Glutamatergic neuron (in vitro differentiated cells): ENCODE measurements around the gene LRRC7. TPM values are rescaled to one million over a fixed set of nuclear protein-coding genes. Genes with fewer than 3 reads are reported as not detected.

Experiments
- DNase-seq: peaks from one replicate; pipeline ENCODE4 v3.0.0; 2022
- H3K27ac Mint-ChIP-seq: one replicate; pipeline ENCODE4 v1.8.0; 2020; ENCODE audit warnings: mild to moderate bottlenecking, mixed read lengths, inconsistent platforms; ENCODE audit not compliant: unreplicated experiment
- H3K27me3 Mint-ChIP-seq: one replicate; pipeline ENCODE4 v1.8.0; 2020; ENCODE audit warnings: mild to moderate bottlenecking, moderate library complexity, mixed read lengths, inconsistent platforms; ENCODE audit not compliant: unreplicated experiment
- H3K36me3 Mint-ChIP-seq: one replicate; pipeline ENCODE4 v1.8.0; 2020; ENCODE audit warnings: mild to moderate bottlenecking, mixed read lengths, inconsistent platforms; ENCODE audit not compliant: unreplicated experiment
- H3K4me1 Mint-ChIP-seq: one replicate; pipeline ENCODE4 v1.8.0; 2020; ENCODE audit warnings: mild to moderate bottlenecking, low read depth, mixed read lengths, inconsistent platforms; ENCODE audit not compliant: unreplicated experiment
- H3K4me3 Mint-ChIP-seq: one replicate; pipeline ENCODE4 v1.8.0; 2020; ENCODE audit warnings: mild to moderate bottlenecking, mixed read lengths, inconsistent platforms; ENCODE audit not compliant: unreplicated experiment
- H3K9me3 Mint-ChIP-seq: one replicate; pipeline ENCODE4 v1.8.0; 2020; ENCODE audit warnings: mild to moderate bottlenecking, moderate library complexity, mixed read lengths, inconsistent platforms; ENCODE audit not compliant: unreplicated experiment
- total RNA-seq: library from RNA; stranded (reverse); fragmentation: NEBNext Ultra II Directional; extraction: Animal tissue kit (Norgen Biotek cat#: 25700); gene quantifications from one replicate; pipeline ENCODE4 v1.2.1, GENCODE V29; 2021; ENCODE audit not compliant: unreplicated experiment
- TF ChIP-seq, protein P1 (sequence below): fragments of 200-600 bp; sonication (generic); IDR thresholded peaks from one replicate; pipeline ENCODE4 v1.5.0; 2021; ENCODE audit not compliant: partially characterized antibody, unreplicated experiment

Gene LRRC7
- total RNA-seq, 1 donor from 2014 or later = 19.1 TPM

DNA sequence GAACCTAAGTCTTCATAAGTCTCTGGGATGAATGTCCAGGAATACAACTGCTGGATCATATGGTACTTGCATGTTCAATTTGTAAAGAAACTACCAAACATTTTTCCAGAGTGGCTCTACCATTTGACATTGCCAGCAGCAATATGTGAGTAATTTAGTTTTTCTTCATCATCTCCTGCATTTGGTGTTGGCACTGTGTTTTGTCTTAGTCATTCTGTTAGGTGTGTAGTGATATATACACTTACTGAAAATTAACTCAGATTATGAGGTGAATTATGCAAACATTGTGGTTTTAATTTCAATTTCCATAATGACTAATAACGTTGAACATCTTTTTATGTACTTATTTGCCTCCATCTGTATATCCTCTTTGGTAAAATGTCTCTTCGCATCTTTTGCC is 499.0 kb downstream of the LRRC7 start:
- no peaks in the 10 kb centered on the region for H3K4me1 Mint-ChIP-seq
- H3K27me3 Mint-ChIP-seq = no peaks in the 10 kb centered on the region
- no peaks in the 10 kb centered on the region for H3K9me3 Mint-ChIP-seq
- no peak for DNase-seq
- TF ChIP-seq, protein P1, sequence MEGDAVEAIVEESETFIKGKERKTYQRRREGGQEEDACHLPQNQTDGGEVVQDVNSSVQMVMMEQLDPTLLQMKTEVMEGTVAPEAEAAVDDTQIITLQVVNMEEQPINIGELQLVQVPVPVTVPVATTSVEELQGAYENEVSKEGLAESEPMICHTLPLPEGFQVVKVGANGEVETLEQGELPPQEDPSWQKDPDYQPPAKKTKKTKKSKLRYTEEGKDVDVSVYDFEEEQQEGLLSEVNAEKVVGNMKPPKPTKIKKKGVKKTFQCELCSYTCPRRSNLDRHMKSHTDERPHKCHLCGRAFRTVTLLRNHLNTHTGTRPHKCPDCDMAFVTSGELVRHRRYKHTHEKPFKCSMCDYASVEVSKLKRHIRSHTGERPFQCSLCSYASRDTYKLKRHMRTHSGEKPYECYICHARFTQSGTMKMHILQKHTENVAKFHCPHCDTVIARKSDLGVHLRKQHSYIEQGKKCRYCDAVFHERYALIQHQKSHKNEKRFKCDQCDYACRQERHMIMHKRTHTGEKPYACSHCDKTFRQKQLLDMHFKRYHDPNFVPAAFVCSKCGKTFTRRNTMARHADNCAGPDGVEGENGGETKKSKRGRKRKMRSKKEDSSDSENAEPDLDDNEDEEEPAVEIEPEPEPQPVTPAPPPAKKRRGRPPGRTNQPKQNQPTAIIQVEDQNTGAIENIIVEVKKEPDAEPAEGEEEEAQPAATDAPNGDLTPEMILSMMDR = no peak
- no peaks in the 10 kb centered on the region for H3K36me3 Mint-ChIP-seq
- H3K4me3 Mint-ChIP-seq = no peak overlapping the region
- no peak overlapping the region for H3K27ac Mint-ChIP-seq

DNA sequence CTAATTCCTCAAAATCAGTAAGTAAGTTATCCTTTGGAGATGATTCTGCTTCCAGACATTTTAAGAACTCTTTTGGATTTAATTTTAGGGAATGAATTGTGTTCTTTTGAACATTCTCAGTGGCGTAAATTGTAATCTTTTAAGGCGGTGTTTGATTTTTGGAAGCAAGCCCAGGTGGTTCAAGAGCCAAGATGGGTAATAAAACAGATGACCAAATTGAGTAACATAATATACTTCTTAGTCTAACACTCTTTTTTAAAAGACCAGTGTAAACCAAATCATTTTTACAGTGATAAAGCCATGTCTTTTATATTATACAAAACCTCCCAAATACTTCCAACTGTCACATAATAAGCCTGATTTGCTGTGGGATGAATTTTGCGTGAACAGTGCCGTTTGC is 503.9 kb downstream of the LRRC7 start:
- TF ChIP-seq, protein P1 = no peak
- H3K4me1 Mint-ChIP-seq = peaks cover 3% of the 10 kb centered on the region
- no peaks in the 10 kb centered on the region for H3K9me3 Mint-ChIP-seq
- H3K36me3 Mint-ChIP-seq = no peaks in the 10 kb centered on the region
- no peak overlapping the region for H3K4me3 Mint-ChIP-seq
- no peaks in the 10 kb centered on the region for H3K27me3 Mint-ChIP-seq
- no peak for DNase-seq
- no peak overlapping the region for H3K27ac Mint-ChIP-seq

DNA sequence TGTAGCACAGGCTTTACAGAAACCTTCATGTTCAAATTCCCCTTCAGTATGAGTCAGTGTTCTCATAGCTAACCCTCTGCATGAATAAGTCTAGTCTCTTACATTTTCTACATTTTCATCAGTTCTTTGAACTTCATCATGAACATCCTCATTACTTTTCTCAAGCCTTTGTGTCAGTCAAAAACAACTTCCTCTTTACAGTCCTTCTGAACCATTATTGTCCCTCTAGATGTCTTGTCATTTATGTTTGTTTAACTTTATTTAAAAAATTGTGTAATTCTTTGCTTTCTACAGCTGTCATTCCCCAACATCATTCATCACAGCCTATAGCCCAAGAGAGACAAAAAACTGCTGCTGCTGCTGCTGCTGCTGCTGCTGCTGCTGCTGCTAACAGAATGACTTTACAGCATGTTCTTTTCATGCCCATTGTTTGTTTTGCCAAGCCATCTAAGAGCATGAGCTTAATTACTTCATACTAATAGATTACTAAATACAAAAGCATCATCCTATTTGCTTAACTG is 504.6 kb downstream of the LRRC7 start:
- H3K27ac Mint-ChIP-seq = no peak overlapping the region
- H3K4me3 Mint-ChIP-seq = no peak overlapping the region
- TF ChIP-seq, protein P1 = no peak
- H3K4me1 Mint-ChIP-seq = peaks cover 3% of the 10 kb centered on the region
- H3K27me3 Mint-ChIP-seq = no peaks in the 10 kb centered on the region
- H3K36me3 Mint-ChIP-seq = no peaks in the 10 kb centered on the region
- no peaks in the 10 kb centered on the region for H3K9me3 Mint-ChIP-seq
- no peak for DNase-seq

DNA sequence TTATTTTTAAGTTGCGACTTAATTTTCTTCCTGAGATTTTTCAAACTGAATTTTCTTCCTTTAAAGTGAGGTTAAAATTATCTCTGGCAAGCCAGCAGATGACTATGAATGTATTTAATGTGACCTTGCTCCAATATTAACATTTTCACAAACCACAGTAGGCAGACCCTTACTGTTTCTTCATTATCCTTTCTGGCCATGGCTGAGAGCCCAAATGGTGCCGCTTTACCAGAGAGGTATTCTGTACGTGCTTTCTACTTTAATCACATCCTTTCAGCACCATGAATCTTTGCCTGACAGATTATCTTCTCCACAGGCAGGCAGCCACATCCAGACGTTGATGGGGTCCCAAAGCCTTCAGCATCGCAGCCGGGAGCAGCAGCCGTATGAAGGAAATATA is 508.0 kb downstream of the LRRC7 start:
- Mint-ChIP-seq H3K4me1 (peaks cover 3% of the 10 kb centered on the region), H3K27ac (no peak overlapping the region), H3K27me3 (no peaks in the 10 kb centered on the region), H3K36me3 (no peaks in the 10 kb centered on the region), H3K4me3 (no peak overlapping the region), H3K9me3 (no peaks in the 10 kb centered on the region)
- no peak for DNase-seq
- TF ChIP-seq, protein P1 = no peak

DNA sequence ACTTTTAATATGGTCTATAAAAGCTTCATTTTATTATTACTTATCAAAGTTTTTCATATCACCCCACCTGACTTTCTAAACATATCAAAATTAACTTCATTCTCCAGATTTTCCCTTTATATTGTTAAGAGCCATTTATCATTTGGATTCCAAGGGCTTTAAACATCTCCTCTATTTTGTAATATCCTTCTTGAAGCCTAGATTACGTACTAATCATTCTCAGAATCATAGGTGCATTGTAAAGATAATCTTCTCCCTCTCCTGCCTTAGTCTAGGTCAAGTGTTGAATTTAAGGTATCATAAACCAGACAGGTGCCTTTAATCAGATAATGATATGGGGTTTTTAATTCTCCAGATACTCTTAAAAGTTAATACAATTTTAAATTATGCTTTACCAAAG is 509.3 kb downstream of the LRRC7 start:
- Mint-ChIP-seq H3K4me1 (peaks cover 3% of the 10 kb centered on the region), H3K4me3 (no peak overlapping the region), H3K27ac (no peak overlapping the region), H3K36me3 (no peaks in the 10 kb centered on the region), H3K27me3 (no peaks in the 10 kb centered on the region), H3K9me3 (no peaks in the 10 kb centered on the region)
- DNase-seq = no peak
- TF ChIP-seq, protein P1 = no peak
